HEK293 (cell line): Measurements from ENCODE around the gene CREBBP.

Experiments
- CTCF ChIA-PET: fragments of 350-600 bp; formaldehyde crosslinking; extraction: SDS; loops from one replicate; lab custom pipeline; 2021; ENCODE audit warnings: antibody characterized with exemption; lab: Yijun Ruan, JAX
- POLR2A ChIA-PET: fragments of 300-600 bp; formaldehyde crosslinking; extraction: SDS; loops from one replicate; lab custom pipeline; 2020; ENCODE audit warnings: antibody characterized with exemption, inconsistent platforms; lab: Yijun Ruan, JAX
- H3K27ac ChIP-seq: fragments of 200-500 bp; sonication (Bioruptor generic); 2 replicates; pipeline ENCODE4 v1.5.1; 2014; ENCODE audit warnings: low read depth, low read length, control low read depth, inconsistent platforms; ENCODE audit errors: extremely low read depth
- H3K36me3 ChIP-seq, 2 experiments: fragments of 200-500 bp in 1 of 2; sonication (Bioruptor generic) in 1 of 2; 1 replicate in 1 of 2; 2 replicates in 1 of 2; pipeline ENCODE4 v1.5.1; 2014 to 2017; ENCODE audit warnings: inconsistent platforms in 2 of 2, low read length in 2 of 2; ENCODE audit not compliant: control insufficient read depth in 2 of 2, insufficient read depth in 1 of 2
- H3K4me1 ChIP-seq: fragments of 200-500 bp; sonication (Bioruptor generic); 2 replicates; pipeline ENCODE4 v1.5.1; 2014; ENCODE audit warnings: mild to moderate bottlenecking, low read length, inconsistent platforms; ENCODE audit not compliant: control insufficient read depth, insufficient read depth
- H3K4me3 ChIP-seq: 2 replicates; pipeline ENCODE4 v1.5.1; 2011; ENCODE audit warnings: low read depth, mild to moderate bottlenecking, control low read depth, low read length, moderate library complexity
- H3K9me3 ChIP-seq: fragments of 200-500 bp; sonication (Bioruptor generic); 2 replicates; pipeline ENCODE4 v1.5.1; 2014; ENCODE audit warnings: low read depth, low read length, inconsistent platforms; ENCODE audit not compliant: control insufficient read depth, insufficient read depth
- GLIS2 ChIP-seq: fragments of 450-650 bp; formaldehyde crosslinking; IDR thresholded peaks from 2 replicates; pipeline ENCODE4 v1.5.1; 2016; ENCODE audit warnings: missing biosample characterization, missing genetic modification characterization
- HOXA7 ChIP-seq: sonication (generic); formaldehyde crosslinking; IDR thresholded peaks from 2 replicates; pipeline ENCODE4 v1.8.1; 2022; ENCODE audit warnings: missing genetic modification reagents, borderline replicate concordance
- KLF8 ChIP-seq: fragments of 450-650 bp; formaldehyde crosslinking; IDR thresholded peaks from 2 replicates; pipeline ENCODE4 v1.5.1; 2016; ENCODE audit warnings: missing biosample characterization, missing genetic modification characterization
- MEIS1 ChIP-seq: sonication (generic); formaldehyde crosslinking; IDR thresholded peaks from 2 replicates; pipeline ENCODE4 v1.8.1; 2022; ENCODE audit warnings: missing genetic modification reagents, mild to moderate bottlenecking, borderline replicate concordance
- MYNN ChIP-seq: fragments of 450-650 bp; formaldehyde crosslinking; IDR thresholded peaks from 2 replicates; pipeline ENCODE4 v1.5.1; 2016; ENCODE audit warnings: missing biosample characterization, missing genetic modification characterization, borderline replicate concordance
- RBAK ChIP-seq: fragments of 450-650 bp; formaldehyde crosslinking; IDR thresholded peaks from 2 replicates; pipeline ENCODE4 v1.5.1; 2016; ENCODE audit warnings: missing biosample characterization, missing genetic modification characterization
- SP2 ChIP-seq: fragments of 450-650 bp; formaldehyde crosslinking; IDR thresholded peaks from 2 replicates; pipeline ENCODE4 v1.5.1; 2016; ENCODE audit warnings: missing biosample characterization, missing genetic modification characterization
- ZBTB7A ChIP-seq: fragments of 450-650 bp; formaldehyde crosslinking; IDR thresholded peaks from 2 replicates; pipeline ENCODE4 v1.5.1; 2016; ENCODE audit warnings: low read depth, missing biosample characterization, missing genetic modification characterization
- ZFP41 ChIP-seq: fragments of 450-650 bp; formaldehyde crosslinking; IDR thresholded peaks from 2 replicates; pipeline ENCODE4 v1.5.1; 2016; ENCODE audit warnings: missing biosample characterization, missing genetic modification characterization, borderline replicate concordance
- ZNF133 ChIP-seq: fragments of 450-650 bp; formaldehyde crosslinking; IDR thresholded peaks from 2 replicates; pipeline ENCODE4 v1.5.1; 2016; ENCODE audit warnings: missing biosample characterization, missing genetic modification characterization
- ZNF169 ChIP-seq: fragments of 450-650 bp; formaldehyde crosslinking; IDR thresholded peaks from 2 replicates; pipeline ENCODE4 v1.5.1; 2016; ENCODE audit warnings: missing biosample characterization, missing genetic modification characterization
- ZNF175 ChIP-seq: fragments of 450-650 bp; formaldehyde crosslinking; IDR thresholded peaks from 2 replicates; pipeline ENCODE4 v1.5.1; 2016; ENCODE audit warnings: missing biosample characterization, missing genetic modification characterization
- ZNF214 ChIP-seq: fragments of 450-650 bp; formaldehyde crosslinking; IDR thresholded peaks from 2 replicates; pipeline ENCODE4 v1.5.1; 2017; ENCODE audit warnings: missing biosample characterization, mild to moderate bottlenecking, missing genetic modification characterization, borderline replicate concordance
- ZNF221 ChIP-seq: fragments of 450-650 bp; formaldehyde crosslinking; IDR thresholded peaks from 2 replicates; pipeline ENCODE4 v1.5.1; 2017; ENCODE audit warnings: missing biosample characterization, missing genetic modification characterization, borderline replicate concordance
- ZNF292 ChIP-seq: fragments of 450-650 bp; formaldehyde crosslinking; IDR thresholded peaks from 2 replicates; pipeline ENCODE4 v1.5.1; 2016; ENCODE audit warnings: low read depth, missing biosample characterization, missing genetic modification characterization, borderline replicate concordance
- ZNF544 ChIP-seq: fragments of 450-650 bp; formaldehyde crosslinking; IDR thresholded peaks from 2 replicates; pipeline ENCODE4 v1.5.0; 2017; ENCODE audit warnings: missing biosample characterization, missing genetic modification characterization
- ZNF560 ChIP-seq: fragments of 450-650 bp; formaldehyde crosslinking; IDR thresholded peaks from 2 replicates; pipeline ENCODE4 v1.5.1; 2017; ENCODE audit warnings: missing biosample characterization, missing genetic modification characterization, borderline replicate concordance
- ZNF707 ChIP-seq: fragments of 450-650 bp; formaldehyde crosslinking; IDR thresholded peaks from 2 replicates; pipeline ENCODE4 v1.5.1; 2016; ENCODE audit warnings: missing biosample characterization, missing genetic modification characterization
- ZNF792 ChIP-seq: fragments of 450-650 bp; formaldehyde crosslinking; IDR thresholded peaks from 2 replicates; pipeline ENCODE4 v1.5.1; 2016; ENCODE audit warnings: missing biosample characterization, missing genetic modification characterization
- ZSCAN16 ChIP-seq: fragments of 450-650 bp; formaldehyde crosslinking; IDR thresholded peaks from 2 replicates; pipeline ENCODE4 v1.5.1; 2016; ENCODE audit warnings: missing biosample characterization, missing genetic modification characterization
- ZSCAN23 ChIP-seq: fragments of 450-650 bp; formaldehyde crosslinking; IDR thresholded peaks from 2 replicates; pipeline ENCODE4 v1.5.1; 2016; ENCODE audit warnings: missing biosample characterization, missing genetic modification characterization
- TF ChIP-seq, protein P1 (sequence below): fragments of 450-650 bp; formaldehyde crosslinking; IDR thresholded peaks from 2 replicates; pipeline ENCODE4 v1.5.1; 2016; ENCODE audit warnings: missing biosample characterization, missing genetic modification characterization
- TF ChIP-seq, protein P2 (sequence below): fragments of 450-650 bp; formaldehyde crosslinking; IDR thresholded peaks from 2 replicates; pipeline ENCODE4 v1.5.1; 2017; ENCODE audit warnings: missing biosample characterization, missing genetic modification characterization
- TF ChIP-seq, protein P3 (sequence below): fragments of 450-650 bp; formaldehyde crosslinking; IDR thresholded peaks from 2 replicates; pipeline ENCODE4 v1.5.1; 2016; ENCODE audit warnings: missing biosample characterization, missing genetic modification characterization

Gene CREBBP

DNA sequence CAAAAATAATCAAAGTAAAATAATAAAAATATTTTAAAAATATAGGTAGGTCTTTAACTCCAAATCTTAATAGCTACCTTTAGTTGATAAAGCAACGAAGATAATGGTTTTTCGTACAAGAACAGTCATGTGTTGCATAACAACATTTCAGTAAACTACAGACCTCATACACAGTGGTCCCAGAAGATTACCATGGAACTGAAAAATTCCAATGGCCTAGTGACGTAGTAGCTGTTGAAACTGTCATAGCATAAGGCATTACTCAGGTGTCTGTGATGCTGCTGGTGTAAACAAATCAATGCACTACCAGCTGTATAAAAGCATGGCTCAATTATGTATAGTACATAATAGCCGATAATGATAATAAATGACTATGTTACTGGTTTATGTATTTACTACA lies 43.9 kb downstream of the CREBBP start:
- POLR2A ChIA-PET, result interaction anchor here (0.8 kb wide), 1 partner anchor 9 kb away, joined by 3 read pairs; no protein-coding TSS in a partner anchor
- H3K9me3 ChIP-seq, result no peaks in the 10 kb centered on the region
- H3K4me3 ChIP-seq, result no peak overlapping the region
- H3K27ac ChIP-seq, result no peak overlapping the region
- peaks cover 0 to 6% of the 10 kb centered on the region in 2 experiments; a peak in 2 of 3 replicates for H3K36me3 ChIP-seq
- H3K4me1 ChIP-seq, result peaks cover 30% of the 10 kb centered on the region
- TF ChIP-seq ZNF792 (tag by site-specific recombination) (no peak), ZNF707 (no peak), ZSCAN23 (tag by site-specific recombination) (no peak), RBAK (tag by site-specific recombination) (no peak), KLF8 (tag by site-specific recombination) (no peak), ZNF560 (tag by site-specific recombination) (no peak), ZNF221 (no peak), ZNF169 (tag by site-specific recombination) (no peak), ZNF133 (tag by site-specific recombination) (no peak), ZNF214 (no peak), SP2 (tag by site-specific recombination) (no peak), ZNF292 (tag by site-specific recombination) (no peak), GLIS2 (tag by site-specific recombination) (no peak), ZNF175 (tag by site-specific recombination) (no peak)
- TF ChIP-seq, protein P1, sequence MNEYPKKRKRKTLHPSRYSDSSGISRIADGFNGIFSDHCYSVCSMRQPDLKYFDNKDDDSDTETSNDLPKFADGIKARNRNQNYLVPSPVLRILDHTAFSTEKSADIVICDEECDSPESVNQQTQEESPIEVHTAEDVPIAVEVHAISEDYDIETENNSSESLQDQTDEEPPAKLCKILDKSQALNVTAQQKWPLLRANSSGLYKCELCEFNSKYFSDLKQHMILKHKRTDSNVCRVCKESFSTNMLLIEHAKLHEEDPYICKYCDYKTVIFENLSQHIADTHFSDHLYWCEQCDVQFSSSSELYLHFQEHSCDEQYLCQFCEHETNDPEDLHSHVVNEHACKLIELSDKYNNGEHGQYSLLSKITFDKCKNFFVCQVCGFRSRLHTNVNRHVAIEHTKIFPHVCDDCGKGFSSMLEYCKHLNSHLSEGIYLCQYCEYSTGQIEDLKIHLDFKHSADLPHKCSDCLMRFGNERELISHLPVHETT (tag by site-specific recombination), result no peak
- CTCF ChIA-PET, result interaction anchor here (0.7 to 1.1 kb wide), 2 partner anchors 452 to 566 kb away, joined by 3 to 6 read pairs; no protein-coding TSS in a partner anchor

DNA sequence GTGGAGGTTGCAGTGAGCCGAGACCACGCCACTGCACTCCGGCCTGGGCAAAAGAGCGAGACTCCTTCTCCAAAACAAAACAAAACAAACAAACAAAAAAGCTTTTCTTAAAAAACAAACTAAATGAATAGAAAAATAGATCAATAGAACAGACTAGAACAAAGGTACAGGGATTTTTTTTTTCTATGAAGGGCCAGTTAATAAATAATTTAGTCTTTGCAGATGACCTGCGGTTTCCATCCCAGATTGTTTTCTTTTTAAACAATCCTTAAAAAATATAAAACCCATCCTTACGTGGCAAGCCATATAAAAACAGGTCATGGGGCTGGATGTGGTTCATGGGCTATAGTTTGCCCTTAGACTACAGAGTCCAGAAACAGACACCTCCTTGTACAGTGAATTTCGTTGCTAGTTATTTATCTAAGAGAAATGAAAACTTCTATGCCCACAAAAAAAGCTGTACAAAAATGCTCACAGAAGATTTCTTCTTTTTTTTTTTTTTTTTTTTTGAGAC lies 45.4 kb downstream of the CREBBP start:
- Histone ChIP-seq H3K27ac (no peak overlapping the region), H3K4me3 (no peak overlapping the region), H3K9me3 (no peaks in the 10 kb centered on the region), H3K4me1 (peaks cover 24% of the 10 kb centered on the region), H3K36me3 (peaks cover 0 to 6% of the 10 kb centered on the region in 2 experiments; a peak in 2 of 3 replicates)
- no peak for TF ChIP-seq ZNF544
- TF ChIP-seq, protein P2, sequence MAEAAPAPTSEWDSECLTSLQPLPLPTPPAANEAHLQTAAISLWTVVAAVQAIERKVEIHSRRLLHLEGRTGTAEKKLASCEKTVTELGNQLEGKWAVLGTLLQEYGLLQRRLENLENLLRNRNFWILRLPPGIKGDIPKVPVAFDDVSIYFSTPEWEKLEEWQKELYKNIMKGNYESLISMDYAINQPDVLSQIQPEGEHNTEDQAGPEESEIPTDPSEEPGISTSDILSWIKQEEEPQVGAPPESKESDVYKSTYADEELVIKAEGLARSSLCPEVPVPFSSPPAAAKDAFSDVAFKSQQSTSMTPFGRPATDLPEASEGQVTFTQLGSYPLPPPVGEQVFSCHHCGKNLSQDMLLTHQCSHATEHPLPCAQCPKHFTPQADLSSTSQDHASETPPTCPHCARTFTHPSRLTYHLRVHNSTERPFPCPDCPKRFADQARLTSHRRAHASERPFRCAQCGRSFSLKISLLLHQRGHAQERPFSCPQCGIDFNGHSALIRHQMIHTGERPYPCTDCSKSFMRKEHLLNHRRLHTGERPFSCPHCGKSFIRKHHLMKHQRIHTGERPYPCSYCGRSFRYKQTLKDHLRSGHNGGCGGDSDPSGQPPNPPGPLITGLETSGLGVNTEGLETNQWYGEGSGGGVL, result no peak
- TF ChIP-seq ZFP41 (tag by site-specific recombination), result no peak
- no peak for TF ChIP-seq MEIS1 (CRISPR knock-in tag)
- no peak for TF ChIP-seq ZSCAN23 (tag by site-specific recombination)
- no peak for TF ChIP-seq ZBTB7A
- no peak for TF ChIP-seq ZSCAN16 (tag by site-specific recombination)
- TF ChIP-seq, protein P3, sequence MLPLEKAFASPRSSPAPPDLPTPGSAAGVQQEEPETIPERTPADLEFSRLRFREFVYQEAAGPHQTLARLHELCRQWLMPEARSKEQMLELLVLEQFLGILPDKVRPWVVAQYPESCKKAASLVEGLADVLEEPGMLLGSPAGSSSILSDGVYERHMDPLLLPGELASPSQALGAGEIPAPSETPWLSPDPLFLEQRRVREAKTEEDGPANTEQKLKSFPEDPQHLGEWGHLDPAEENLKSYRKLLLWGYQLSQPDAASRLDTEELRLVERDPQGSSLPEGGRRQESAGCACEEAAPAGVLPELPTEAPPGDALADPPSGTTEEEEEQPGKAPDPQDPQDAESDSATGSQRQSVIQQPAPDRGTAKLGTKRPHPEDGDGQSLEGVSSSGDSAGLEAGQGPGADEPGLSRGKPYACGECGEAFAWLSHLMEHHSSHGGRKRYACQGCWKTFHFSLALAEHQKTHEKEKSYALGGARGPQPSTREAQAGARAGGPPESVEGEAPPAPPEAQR (tag by site-specific recombination), result no peak
- TF ChIP-seq MYNN (tag by site-specific recombination), result no peak
- no peak for TF ChIP-seq HOXA7 (CRISPR knock-in tag)
- no peak for TF ChIP-seq ZNF133 (tag by site-specific recombination)
- ChIA-PET CTCF (no interaction called here), POLR2A (no interaction called here)
